Pons (tissue), 1 donor: Measurements from ENCODE around the gene CAP2.
"Not testable (repeated sequence)": the region's sequence is repeated elsewhere in the genome, so short reads cannot be mapped to it uniquely, and the experiment has no call there.

Experiments
- DNase-seq: peaks from one replicate; pipeline ENCODE4 v3.0.0-alpha.2; 2016; ENCODE audit warnings: low spot score

Gene CAP2

DNA sequence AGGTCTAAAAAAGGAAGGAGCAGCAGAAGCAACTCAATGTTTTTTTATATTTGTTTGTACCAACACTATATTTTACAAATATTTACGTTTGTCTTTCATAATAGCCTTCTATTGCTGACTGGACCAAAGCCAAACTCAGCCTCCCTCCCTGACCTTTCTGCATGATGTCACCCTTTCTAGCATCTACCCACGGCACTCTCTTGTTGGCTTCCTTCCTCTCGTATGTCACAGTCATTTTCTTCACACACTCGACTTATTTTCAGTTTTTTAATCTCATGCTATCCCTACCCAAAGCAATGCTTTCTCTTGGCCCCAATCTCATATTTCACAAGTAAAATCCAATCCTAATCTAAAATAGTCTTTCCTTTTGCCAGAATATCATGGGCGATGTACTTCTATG is 190.4 kb downstream of the CAP2 start:
- no peak for DNase-seq

- peak; percentile 92 for DNase-seq
Observed at GRCh38 chr6:17584241-17584803, 190.9 kb downstream of the CAP2 start.

DNA sequence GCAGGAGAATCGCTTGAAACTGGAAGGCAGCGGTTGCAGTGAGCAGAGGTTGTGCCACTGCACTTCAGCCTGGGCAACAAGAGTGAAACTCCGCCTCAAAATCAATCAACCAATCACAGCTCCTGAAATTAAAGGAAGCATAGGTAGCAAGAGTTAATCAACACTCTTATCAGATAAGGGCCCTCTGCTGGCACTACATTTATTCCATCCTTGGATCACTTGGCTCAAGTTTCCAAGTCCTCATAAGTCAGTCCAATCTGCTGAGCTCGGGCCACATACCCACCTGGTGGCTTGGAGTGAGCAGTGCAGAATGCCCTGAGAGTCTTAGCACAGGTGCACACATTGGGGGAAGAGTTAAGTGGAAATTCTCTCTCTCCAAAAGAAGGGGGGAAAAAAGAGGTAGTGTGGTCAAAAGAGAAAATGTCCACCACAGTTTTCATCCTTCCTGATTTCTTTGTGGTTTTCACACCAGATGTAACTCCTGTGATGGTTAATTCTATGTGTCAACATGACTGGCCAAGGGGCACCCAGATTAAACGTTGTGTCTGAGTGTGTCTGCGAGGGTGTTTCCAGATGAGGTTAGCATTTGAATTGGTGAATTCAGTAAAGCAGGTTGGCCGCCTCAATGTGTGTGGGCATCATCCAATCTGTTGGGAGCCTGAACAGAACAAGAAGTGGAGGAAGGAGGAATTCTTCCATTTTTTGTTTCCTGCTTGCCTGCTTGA is 192.5 kb downstream of the CAP2 start:
- DNase-seq: no peak

DNA sequence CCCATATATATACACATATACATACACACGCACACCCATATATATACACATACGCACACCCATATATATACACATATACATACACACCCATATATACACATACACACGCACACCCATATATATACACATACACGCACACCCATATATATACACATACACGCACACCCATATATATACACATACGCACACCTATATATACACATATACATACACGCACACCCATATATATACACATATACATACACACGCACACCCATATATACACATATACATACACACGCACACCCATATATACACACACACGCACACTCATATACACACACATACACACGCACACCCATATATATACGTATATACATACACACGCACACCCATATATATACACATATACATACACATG is 193.2 kb downstream of the CAP2 start:
- DNase-seq: not testable (repeated sequence)

DNA sequence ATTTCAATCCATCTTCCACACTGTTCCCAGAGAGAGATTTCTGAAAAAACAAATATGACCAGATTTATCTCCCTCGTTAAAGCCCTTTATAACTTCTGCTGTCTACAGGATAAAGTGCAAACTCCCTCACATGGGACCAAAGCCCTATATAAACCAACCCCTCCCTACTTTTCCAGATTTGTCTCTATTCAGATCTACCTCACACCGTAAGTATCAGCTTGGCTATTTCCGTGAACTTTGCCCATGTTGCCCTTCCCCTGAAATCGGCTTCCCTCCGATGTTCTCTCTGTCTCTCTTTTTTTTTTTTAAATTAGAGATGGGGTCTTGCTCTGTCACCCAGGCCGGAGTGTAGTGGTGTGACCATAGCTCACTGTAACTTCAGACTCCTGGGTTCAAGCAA is 194.6 kb downstream of the CAP2 start:
- DNase-seq: no peak

GRCh38 chr6:17589406-17590096 is 196.2 kb downstream of the CAP2 start:
- DNase-seq: peak; percentile 41

GRCh38 chr6:17591287-17591686 is 197.9 kb downstream of the CAP2 start:
- no peak for DNase-seq

DNA sequence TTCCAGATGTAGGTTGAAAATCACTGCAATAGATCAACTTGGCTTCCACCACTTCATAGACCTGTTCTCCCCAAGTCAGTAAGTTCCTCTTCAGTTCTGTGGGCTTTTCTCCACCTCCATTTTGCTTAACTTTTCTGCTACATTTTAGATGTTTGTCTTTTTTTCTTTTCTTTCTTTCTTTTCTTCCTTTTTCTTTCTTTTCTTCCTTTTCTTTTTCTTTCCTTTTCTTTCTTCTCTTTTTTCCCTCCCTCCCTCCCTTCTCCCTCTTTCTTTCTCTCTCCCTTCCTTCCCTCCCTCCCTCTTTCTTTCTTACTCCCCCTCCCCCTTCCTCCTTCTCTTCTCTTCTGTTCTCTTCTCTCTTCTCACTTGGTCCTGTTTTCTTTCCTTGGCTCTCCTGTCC is 199.9 kb downstream of the CAP2 start:
- DNase-seq: no peak

DNA sequence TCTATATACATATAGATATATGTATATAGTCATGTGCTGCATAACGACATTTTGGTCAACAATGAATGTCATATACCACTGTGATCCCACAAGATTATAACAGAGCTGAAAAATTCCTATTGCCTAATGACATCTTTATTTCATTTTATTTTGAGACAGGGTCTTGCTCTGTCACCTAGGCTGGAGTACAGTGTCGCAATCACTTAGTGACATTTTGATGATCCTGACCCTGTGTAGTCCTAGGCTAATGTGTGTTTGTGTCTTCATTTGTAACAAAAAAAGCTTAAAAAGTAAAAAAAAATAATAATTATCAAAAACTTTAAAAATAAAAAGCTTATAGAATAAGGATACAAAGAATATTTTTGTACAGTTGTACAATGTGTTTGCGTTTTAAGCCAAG is 202.7 kb downstream of the CAP2 start:
- no peak for DNase-seq

DNA sequence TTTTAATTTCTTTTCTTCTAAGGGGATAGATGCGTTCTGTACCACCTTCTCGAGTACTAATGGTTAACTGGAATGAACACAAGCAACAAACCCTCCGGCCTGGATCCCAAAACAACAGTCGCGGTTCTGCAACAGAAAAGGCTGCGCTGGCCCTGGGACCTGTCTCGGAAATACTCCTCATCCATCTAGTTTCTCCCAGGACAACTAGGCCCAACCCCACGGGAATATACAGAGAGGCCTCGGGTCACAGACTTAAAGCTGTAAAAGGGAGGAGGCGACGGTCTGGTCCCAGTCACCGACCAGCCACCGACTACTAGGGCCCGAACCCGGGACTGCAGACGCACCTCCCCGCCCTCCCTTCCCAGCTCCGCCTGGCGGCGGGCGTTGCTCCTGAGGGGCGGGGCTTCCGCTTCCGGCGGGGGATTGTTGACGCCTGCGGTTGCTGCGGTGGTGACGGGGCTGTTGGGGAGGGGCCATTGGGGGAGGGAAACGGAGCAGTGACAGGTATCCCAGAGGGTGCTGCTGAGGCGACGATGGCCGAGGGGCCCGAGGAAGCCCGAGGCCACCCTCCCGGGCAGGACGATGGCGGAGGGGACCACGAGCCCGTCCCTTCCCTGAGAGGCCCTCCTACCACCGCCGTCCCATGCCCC is 206.6 kb downstream of the CAP2 start, which contains the start of gene FAM8A1:
Gene FAM8A1 (plus strand): TSS at position 426 of the 650 bp plus-strand sequence. CDS start 108 bp downstream, at position 534.
- DNase-seq: peak; percentile 93

DNA sequence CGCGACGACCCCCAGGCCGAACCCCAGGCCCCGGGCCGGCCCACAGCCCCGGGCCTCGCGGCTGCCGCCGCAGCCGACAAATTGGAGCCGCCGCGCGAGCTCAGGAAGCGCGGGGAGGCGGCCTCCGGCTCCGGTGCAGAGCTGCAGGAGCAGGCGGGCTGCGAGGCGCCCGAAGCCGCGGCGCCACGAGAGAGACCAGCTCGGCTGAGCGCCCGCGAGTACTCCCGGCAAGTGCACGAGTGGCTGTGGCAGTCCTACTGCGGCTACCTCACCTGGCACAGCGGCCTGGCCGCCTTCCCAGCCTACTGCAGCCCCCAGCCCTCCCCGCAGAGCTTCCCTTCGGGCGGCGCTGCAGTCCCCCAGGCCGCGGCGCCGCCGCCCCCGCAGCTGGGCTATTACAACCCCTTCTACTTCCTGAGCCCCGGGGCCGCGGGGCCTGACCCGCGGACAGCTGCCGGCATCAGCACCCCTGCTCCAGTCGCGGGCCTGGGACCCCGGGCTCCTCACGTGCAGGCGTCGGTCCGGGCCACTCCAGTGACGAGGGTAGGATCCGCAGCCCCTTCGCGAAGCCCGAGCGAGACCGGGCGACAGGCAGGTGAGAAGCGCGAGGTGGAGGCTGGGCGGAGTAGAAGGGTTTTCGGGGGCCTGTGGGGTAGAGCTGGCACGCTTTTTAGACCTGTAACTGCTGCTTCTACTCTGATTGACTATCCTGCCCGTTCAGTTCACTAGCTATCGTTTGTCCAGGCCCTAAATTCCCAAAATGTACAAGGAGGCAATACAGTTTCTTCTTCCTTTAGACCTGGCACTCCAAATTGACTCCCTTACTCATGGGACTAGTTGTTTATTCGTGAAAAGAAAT is 207.4 kb downstream of the CAP2 start:
- DNase-seq: peak; percentile 24

DNA sequence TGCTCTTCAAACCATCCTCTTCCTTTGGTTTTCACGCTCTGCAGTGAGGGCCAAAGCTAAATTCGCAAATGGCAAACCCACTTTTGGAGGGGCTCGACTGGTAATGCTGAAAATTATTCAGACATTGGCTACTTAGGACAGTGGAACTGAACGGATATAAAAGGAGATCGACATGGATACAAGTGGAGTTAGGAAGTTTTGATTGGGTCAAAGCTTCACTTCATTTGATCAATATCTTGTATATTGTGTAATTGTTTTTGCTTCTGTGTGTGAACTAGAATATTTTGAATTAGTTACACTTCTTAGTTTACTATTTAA is 207.9 kb downstream of the CAP2 start:
- DNase-seq: no peak

DNA sequence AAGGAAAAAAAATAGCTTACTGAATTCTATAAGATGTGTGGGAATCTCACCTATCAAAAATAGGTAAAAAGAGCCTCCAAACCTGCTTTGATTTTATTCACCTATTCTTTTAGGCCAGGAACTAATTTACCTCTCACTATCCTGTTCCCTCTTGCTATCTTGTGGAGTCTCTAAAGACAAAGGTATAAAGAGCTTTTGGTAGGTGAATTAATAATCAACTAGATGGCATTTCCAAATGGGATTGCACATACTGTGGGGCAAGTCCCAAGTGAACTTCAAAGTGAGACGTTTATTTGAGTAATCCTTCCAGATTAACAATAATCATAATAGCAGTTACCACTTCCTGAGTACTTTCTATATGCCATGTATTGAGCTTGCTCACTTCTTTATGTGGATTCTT is 209.5 kb downstream of the CAP2 start:
- DNase-seq: no peak

DNA sequence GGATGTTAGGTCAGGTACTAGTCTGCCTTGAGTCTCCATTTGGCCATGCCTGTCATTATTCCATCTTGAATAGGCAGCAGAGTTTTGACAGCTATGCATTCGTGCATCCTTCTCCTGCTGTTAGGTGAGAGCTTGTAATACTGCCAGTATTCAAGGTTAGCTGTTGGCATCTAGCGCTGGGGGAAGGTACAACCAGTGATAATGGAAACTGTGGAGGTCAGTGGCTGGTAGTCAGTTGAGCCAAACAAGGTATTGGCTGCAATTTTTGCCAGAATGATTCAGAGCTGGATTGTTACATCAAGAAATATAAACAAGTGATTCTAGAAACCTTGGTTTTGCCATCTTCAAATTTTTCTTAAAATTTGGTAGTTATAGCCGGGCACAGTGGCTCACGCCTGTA is 213.2 kb downstream of the CAP2 start:
- DNase-seq: no peak
